GM18858 (cell line): ENCODE measurements around the gene ENHO.
"Not testable (repeated sequence)": the region's sequence is repeated elsewhere in the genome, so short reads cannot be mapped to it uniquely, and the experiment has no call there.

ENCODE experiments used
- ATAC-seq: cut with Tn5 transposase; IDR thresholded peaks from one replicate; pipeline ENCODE4 v1.9.1; 2021; ENCODE audit not compliant: unreplicated experiment

Gene ENHO

DNA sequence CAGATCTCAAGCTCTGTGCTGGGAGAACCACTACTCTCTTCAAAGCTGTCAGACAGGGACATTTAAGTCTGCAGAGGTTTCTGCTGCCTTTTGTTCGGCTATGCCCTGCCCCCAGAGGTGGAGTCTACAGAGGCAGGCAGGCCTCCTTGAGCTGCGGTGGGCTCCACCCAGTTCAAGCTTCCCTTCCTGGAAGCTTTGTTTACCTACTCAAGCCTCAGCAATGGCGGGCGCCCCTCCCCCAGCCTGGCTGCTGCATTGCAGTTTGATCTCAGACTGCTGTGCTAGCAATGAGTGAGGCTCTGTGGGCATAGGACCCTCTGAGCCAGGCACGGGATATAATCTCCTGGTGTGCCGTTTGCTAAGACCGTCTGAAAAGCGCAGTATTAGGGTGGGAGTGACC, 9.3 kb upstream of the ENHO start:
- not testable (repeated sequence) for ATAC-seq

GRCh38 chr9:34526026-34526425, 3.2 kb upstream of the ENHO start:
- ATAC-seq, result no peak

GRCh38 chr9:34524349-34524748, 1.6 kb upstream of the ENHO start:
- no peak for ATAC-seq

GRCh38 chr9:34522091-34522887, 501 bp downstream of the ENHO start:
- ATAC-seq, result no peak

GRCh38 chr9:34521406-34522045, 1.3 kb downstream of the ENHO start:
- no peak for ATAC-seq

GRCh38 chr9:34520505-34521385, 2.0 kb downstream of the ENHO start:
- ATAC-seq, result no peak

- no peak for ATAC-seq
Measured at GRCh38 chr9:34520096-34520495, 2.7 kb downstream of the ENHO start.

DNA sequence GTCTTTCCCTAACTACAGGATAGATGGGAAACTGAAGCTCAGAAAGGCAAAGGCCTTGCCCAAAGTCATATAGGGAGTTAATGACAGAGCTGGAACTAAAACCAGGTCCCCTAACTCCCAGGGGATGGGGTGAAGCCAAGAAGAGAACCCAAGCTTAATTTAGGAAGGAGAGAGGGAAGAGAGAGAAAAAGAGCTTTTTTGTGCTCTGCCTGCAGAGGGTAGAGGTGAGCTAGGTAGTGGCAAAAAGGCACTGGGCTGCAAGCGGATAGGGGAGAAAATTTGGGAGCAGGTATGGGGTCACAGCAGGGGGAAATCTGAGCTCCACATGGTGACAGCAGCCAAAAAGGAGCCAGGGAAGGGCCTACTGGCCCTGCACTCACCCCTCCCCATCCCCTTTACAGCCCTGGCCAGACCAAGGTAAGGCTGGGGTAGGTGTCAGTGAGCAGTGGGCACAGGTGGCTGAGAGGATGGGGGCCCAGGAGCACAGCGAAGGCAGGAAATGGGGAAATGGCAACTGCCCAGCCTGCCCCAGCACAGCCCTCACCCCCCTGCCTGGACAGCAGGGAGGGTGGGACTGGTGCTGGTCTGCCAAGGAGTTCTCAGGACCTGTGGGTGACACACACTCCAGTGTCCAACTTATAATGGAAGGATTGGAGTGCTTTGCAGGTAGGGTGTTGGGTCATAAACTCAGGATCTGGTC, 3.3 kb downstream of the ENHO start:
- no peak for ATAC-seq

DNA sequence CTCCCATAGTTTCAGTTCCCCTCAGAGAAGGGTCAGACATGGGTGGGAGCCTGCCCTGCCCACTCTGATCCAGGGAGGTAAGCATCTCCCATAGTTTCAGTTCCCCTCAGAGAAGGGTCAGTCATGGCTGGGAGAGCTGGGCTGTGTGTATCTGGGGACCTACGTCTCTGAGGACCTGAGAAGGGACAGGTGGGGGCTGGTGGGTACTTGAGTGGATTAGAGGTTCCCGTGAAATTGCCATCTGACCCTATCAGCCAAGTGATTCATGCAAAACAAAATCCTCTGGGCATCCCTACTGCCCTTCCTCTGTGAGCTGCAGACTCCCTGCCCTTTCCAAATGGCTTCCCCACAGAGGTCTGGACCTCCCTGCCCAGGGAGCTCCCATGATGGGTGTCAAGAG, 3.9 kb downstream of the ENHO start:
- ATAC-seq, result no peak

DNA sequence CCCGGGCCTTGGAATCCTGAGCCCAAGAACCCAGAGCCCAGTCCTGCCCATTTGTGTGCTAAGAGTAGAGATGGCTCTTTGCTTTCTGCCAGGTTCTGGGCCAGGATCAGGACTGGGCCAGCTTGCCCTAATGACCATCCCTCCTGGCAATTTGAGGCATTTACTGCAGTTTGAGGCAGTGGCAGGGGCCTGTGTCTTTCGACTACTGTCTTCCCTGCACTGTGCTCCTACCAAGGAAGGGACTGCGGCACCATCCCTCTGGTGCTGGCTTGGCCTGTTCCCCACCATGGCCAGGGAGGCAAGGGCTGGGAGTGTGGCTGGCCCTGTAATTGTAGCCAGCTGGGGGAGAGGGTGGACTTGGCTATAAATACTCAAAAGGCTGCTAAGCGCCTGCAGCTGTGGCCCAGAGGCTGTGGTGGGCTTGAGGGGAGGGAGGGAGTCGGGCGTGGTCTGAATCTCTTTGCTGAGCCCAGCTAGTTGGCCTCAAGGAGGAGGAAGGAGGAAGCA, 4.6 kb downstream of the ENHO start:
- no peak for ATAC-seq

DNA sequence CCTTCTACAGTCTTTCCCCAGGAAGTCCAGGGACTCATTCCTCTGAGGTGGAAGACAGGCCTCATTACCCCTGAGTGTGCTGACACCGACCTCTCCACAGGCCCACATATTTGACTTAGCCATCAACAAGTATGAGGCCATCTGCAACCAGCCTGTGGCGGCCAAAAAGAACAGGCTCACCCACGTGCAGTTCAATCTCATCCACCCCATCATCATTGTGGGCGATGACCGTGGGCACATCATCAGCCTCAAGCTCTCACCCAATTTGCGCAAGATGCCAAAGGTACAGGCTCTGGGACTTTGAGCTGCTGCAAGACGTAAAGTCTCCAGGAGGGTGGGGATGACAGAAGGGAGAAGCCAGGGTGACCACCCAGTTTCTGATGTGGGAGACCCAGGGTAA, 5.6 kb downstream of the ENHO start:
- ATAC-seq, result no peak

DNA sequence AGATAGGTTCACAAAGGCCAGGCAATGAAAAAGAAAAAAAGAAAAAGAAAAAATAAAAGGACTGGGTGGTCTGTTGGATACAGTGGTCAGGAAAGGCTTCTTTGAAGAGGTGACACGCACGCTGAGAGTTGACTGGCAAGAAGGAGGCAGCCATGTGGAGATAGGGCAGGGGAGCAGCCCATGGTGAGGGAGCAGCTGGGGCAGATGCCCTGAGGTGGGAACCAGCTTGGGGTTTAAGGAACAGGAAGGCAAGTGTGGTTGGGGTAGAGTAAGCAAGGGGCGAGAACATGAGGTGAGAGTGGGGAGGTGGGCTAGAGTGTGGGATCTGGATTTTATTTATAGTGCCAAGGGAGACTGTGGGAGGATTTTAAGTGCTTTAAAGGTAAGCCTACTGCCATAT, 6.8 kb downstream of the ENHO start:
- no peak for ATAC-seq

- ATAC-seq, result no peak
Measured at GRCh38 chr9:34514816-34515215, 8.0 kb downstream of the ENHO start.

DNA sequence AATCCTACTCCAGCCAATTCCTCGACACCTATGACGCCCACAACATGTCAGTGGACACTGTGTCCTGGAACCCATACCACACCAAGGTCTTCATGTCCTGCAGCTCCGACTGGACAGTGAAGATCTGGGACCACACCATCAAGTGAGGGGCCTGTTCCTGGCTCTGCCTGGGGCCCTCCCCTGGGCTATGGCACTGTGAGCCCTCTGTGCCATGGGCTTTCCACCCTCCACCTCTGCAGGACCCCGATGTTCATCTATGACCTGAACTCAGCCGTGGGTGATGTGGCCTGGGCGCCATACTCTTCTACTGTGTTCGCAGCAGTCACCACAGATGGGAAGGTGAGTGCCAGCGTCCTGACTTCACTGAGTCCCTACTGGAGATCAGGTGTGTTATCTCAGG, 8.4 kb downstream of the ENHO start:
- no peak for ATAC-seq

GRCh38 chr9:34513567-34514214, 9.1 kb downstream of the ENHO start:
- no peak for ATAC-seq

- no peak for ATAC-seq
Measured at GRCh38 chr9:34512131-34513078, 10.4 kb downstream of the ENHO start.

DNA sequence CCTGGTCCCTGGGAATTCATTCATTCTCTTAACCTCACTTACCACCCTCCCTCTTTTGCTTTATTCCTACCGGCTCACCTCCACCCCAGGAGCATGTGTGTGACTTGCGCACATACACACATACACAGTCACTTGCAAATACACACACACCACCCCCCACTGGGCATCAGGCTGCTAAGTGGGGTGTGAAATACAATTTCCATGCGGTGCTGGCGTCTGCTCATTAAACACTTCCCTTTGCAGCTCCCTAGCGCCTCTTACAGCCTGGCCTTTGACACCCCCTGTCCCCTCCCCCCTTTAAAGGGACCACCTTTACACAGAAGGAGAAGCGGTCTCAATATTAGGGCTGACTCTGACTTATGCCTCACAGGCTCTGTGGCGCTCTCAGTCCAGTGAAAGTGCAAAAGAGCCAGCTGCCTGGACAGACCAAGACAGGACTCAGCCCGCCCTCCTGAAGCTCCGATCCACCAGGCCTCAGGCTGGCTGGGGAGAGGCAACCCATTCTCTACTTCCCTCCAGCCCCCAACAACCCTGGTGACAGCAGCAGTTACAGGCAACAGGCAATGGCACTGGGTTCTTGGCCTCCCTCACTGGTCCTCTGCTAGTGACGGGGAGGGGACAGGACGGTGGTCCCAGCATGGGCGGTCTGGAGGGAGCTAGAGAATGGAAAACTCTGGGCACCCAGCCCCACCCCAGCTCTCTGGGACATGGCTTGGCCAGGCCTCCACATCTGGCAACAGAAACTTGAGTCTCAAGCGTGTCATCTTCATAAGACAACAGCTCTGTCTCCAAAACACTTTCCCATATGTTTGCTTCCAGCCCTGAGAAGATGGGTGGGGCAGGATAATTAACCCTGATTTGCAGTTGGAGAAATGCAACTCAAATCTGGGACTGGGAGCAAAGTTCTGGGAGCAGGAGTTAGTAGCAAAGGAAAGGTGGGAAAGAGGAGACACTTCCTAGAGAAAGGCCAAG, 12.0 kb downstream of the ENHO start:
- no peak for ATAC-seq

GRCh38 chr9:34508951-34509350, 13.8 kb downstream of the ENHO start:
- no peak for ATAC-seq
